ENCODE results near the gene RSPRY1. TPM values are rescaled to one million over a fixed set of nuclear protein-coding genes. Genes with fewer than 3 reads are reported as not detected.

The RSPRY1 gene
- total and polyA plus RNA-seq, 2 of the 8 experiments (the other 6 are each of a cell fraction or from before 2014, with no cell fraction given), result 11.5 to 32.5 TPM

DNA sequence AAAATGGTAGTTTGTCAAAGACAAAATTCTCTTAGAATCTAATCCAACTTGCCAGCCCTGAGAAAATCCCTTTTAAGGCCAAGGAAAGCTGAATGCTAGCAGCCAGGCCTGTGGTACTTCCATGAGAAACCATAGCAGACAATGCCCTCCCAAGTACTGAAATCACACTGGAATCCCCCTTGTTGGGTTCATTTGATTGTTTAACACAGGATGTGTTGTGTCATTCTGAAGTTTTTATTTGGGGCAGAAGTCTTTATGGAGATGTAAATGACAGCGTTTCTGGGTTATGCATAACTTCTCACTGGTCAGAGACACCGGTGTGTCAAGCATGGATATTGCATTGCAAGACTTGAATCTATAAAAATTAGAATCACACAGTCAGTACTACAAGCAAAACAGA lies 53.0 kb downstream of the RSPRY1 start (continued):
- no peak for TF ChIP-seq PHF8 (conservative IDR thresholded peaks at IDR 0.05; ENCODE audit: low read depth, low read length)
- TF ChIP-seq TBP (IDR thresholded peaks at IDR 0.05; ENCODE audit: low read depth, low read length), result no peak
- no peak for TF ChIP-seq POU5F1 (IDR thresholded peaks at IDR 0.05; ENCODE audit: low read depth, low read length)

All from H1 (cell line).